ENCODE results near the gene SMIM1.

GRCh38 chr1:3790952-3791351 is 18.4 kb downstream of the SMIM1 start:
- TF ChIP-seq CTCF (IDR thresholded peaks at IDR 0.05) (no peak), POLR2A (IDR thresholded peaks at IDR 0.05) (no peak)

Data from right lobe of liver (tissue), 4 donors.